Kidney (tissue), 14 donors: ENCODE measurements around the gene CNOT4. TPM values are rescaled to one million over a fixed set of nuclear protein-coding genes. Genes with fewer than 3 reads are reported as not detected.

ENCODE experiments used
- DNase-seq, 5 donors: peaks; one replicate each; pipeline ENCODE4 v3.0.0-alpha.2; 2013 to 2020
- FAIRE-seq: peaks from 2 replicates; lab custom pipeline; 2012; peaks lifted over from hg19 to GRCh38; lab: Jason Lieb, UNC
- H3K27ac ChIP-seq, 2 donors: one replicate each; pipeline ENCODE4 v1.7.0; 2013; ENCODE audit warnings: low read depth in 2 of 2, low read length in 2 of 2, inconsistent platforms in 1 of 2
- H3K27me3 ChIP-seq: one replicate; pipeline ENCODE4 v1.7.1; 2013; ENCODE audit warnings: low read length, inconsistent platforms; ENCODE audit not compliant: control insufficient read depth, insufficient read depth
- H3K36me3 ChIP-seq, 3 donors: one replicate each; pipeline versions ENCODE4 v1.7.0 to v1.7.1; 2013; ENCODE audit warnings: low read length in 3 of 3, control low read depth in 1 of 3, inconsistent platforms in 1 of 3; ENCODE audit not compliant: insufficient read depth in 3 of 3, control insufficient read depth in 2 of 3
- H3K4me1 ChIP-seq, 3 donors: one replicate each; pipeline versions ENCODE4 v1.7.0 to v1.7.1; 2013; ENCODE audit warnings: low read length in 3 of 3, inconsistent platforms in 1 of 3, low read depth in 1 of 3; ENCODE audit not compliant: control insufficient read depth in 2 of 3, insufficient read depth in 2 of 3
- H3K4me3 ChIP-seq, 3 donors: one replicate each; pipeline versions ENCODE4 v1.7.0 to v1.8.1; 2013; ENCODE audit warnings: low read length in 3 of 3, control low read depth in 1 of 3, inconsistent platforms in 1 of 3
- H3K9ac ChIP-seq, 3 donors: one replicate each; pipeline versions ENCODE4 v1.7.0 to v1.7.1; 2013; ENCODE audit warnings: low read length in 3 of 3, control low read depth in 1 of 3, inconsistent platforms in 1 of 3
- H3K9me3 ChIP-seq, 3 donors: one replicate each; pipeline versions ENCODE4 v1.7.0 to v1.7.1; 2013; ENCODE audit warnings: low read length in 3 of 3, control low read depth in 1 of 3, inconsistent platforms in 1 of 3; ENCODE audit not compliant: control insufficient read depth in 2 of 3, insufficient read depth in 1 of 3
- CTCF ChIP-seq: IDR thresholded peaks from 3 replicates; pipeline ENCODE4 v1.5.1; 2012; ENCODE audit warnings: mild to moderate bottlenecking, moderate library complexity, borderline replicate concordance; ENCODE audit not compliant: insufficient read depth; ENCODE audit errors: extremely low read depth
- intact Hi-C: fragments of 100-400 bp; cut with DNase I; formaldehyde crosslinking; loops from one replicate; pipeline ENCODE4 v1.11.1; 2022
- polyA plus RNA-seq: library from polyadenylated mRNA; stranded (reverse); fragments of 350-450 nt; fragmentation: Illumina TruSeq; extraction: RNeasy Lipid Tissue Mini Kit (QIAGEN cat#74804); gene quantifications from one replicate; pipeline ENCODE4 v1.2.3, GENCODE V29; 2014; ENCODE audit warnings: low read depth, low replicate concordance; ENCODE audit not compliant: insufficient read depth
- total RNA-seq: library from RNA; stranded (reverse); fragmentation: NEBNext Ultra II Directional; extraction: Animal tissue kit (Norgen Biotek cat#: 25700); gene quantifications from one replicate; pipeline ENCODE4 v1.2.1, GENCODE V29; 2021
- donor health status: control.
- donor health status: control.
- donor health status: control.
- donor health status: control.
- donor health status: control.
- donor health status: DM: yes; HTN: yes; CAD: no.
- donor health status: Normal renal cell carcinoma (clear cell type).

CNOT4 gene
- total and polyA plus RNA-seq, 2 donors from 2014 or later = 8.4 to 26.2 TPM

- intact Hi-C loops = no loop called here
- no peaks in the 10 kb centered on the region for H3K4me1 ChIP-seq
- H3K36me3 ChIP-seq = no peaks in the 10 kb centered on the region
- no peaks in the 10 kb centered on the region for H3K9me3 ChIP-seq
- H3K9ac ChIP-seq = no peak overlapping the region
- no peak for TF ChIP-seq CTCF
- no peaks in the 10 kb centered on the region for H3K27me3 ChIP-seq
- DNase-seq (no peak), FAIRE-seq (no peak)
- H3K4me3 ChIP-seq = no peak overlapping the region
- H3K27ac ChIP-seq = no peak overlapping the region
Observed at GRCh38 chr7:135538376-135538775, 28.5 kb upstream of the CNOT4 start.

GRCh38 chr7:135537905-135538304 lies 28.0 kb upstream of the CNOT4 start:
- no peak overlapping the region for H3K4me3 ChIP-seq
- intact Hi-C loops = no loop called here
- DNase-seq = no peak
- no peaks in the 10 kb centered on the region for H3K9me3 ChIP-seq
- no peak overlapping the region for H3K27ac ChIP-seq
- no peak overlapping the region for H3K9ac ChIP-seq
- no peak for FAIRE-seq
- TF ChIP-seq CTCF = no peak
- H3K27me3 ChIP-seq = no peaks in the 10 kb centered on the region
- no peaks in the 10 kb centered on the region for H3K36me3 ChIP-seq
- H3K4me1 ChIP-seq = no peaks in the 10 kb centered on the region

GRCh38 chr7:135537453-135537852 lies 27.6 kb upstream of the CNOT4 start:
- no peak for TF ChIP-seq CTCF
- H3K9me3 ChIP-seq = no peaks in the 10 kb centered on the region
- no peaks in the 10 kb centered on the region for H3K27me3 ChIP-seq
- H3K36me3 ChIP-seq = no peaks in the 10 kb centered on the region
- no peak overlapping the region for H3K4me3 ChIP-seq
- FAIRE-seq (no peak), DNase-seq (no peak)
- intact Hi-C loops = no loop called here
- no peaks in the 10 kb centered on the region for H3K4me1 ChIP-seq
- H3K27ac ChIP-seq = no peak overlapping the region
- no peak overlapping the region for H3K9ac ChIP-seq

- H3K9me3 ChIP-seq = no peaks in the 10 kb centered on the region
- H3K4me3 ChIP-seq = no peak overlapping the region
- no peaks in the 10 kb centered on the region for H3K36me3 ChIP-seq
- no peak overlapping the region for H3K9ac ChIP-seq
- FAIRE-seq = no peak
- intact Hi-C loops = no loop called here
- no peak for DNase-seq
- TF ChIP-seq CTCF = no peak
- no peaks in the 10 kb centered on the region for H3K4me1 ChIP-seq
- no peaks in the 10 kb centered on the region for H3K27me3 ChIP-seq
- H3K27ac ChIP-seq = no peak overlapping the region
Observed at GRCh38 chr7:135536150-135536549, 26.2 kb upstream of the CNOT4 start.
